DND-41 (cell line): ENCODE measurements around the gene ENSA.

Experiments used
- CTCF ChIP-seq: IDR thresholded peaks from 2 replicates; pipeline ENCODE4 v1.5.1; 2012; ENCODE audit warnings: borderline replicate concordance, low read length, moderate library complexity, mild to moderate bottlenecking; ENCODE audit not compliant: poor library complexity, severe bottlenecking; ENCODE audit errors: extremely low read depth
- EZH2 ChIP-seq: IDR thresholded peaks from 3 replicates; pipeline ENCODE4 v1.6.1; 2012; ENCODE audit warnings: borderline replicate concordance, low read depth, mild to moderate bottlenecking, moderate library complexity, low read length, inconsistent platforms; ENCODE audit not compliant: severe bottlenecking

- TF ChIP-seq CTCF (no peak), EZH2 (no peak)
These were observed 52.4 kb downstream of the ENSA start for GRCh38 chr1:150576794-150577556.
